Neural progenitor cell (in vitro differentiated cells): ENCODE results near the gene STK39. TPM values are rescaled to one million over a fixed set of nuclear protein-coding genes. Genes with fewer than 3 reads are reported as not detected.

Experiments used
- DNase-seq: peaks from one replicate; pipeline ENCODE4 v3.0.0-alpha.2; 2016; ENCODE audit warnings: low spot score
- H2AFZ ChIP-seq: fragments of 200-600 bp; sonication (generic); replicated peaks from 2 replicates; pipeline ENCODE4 v1.6.1; 2016; ENCODE audit warnings: antibody characterized with exemption
- H3F3A ChIP-seq: fragments of 200-600 bp; sonication (generic); 2 replicates; pipeline ENCODE4 v1.6.1; 2016; ENCODE audit warnings: antibody characterized with exemption, low read depth
- H3K27ac ChIP-seq: fragments of 200-600 bp; sonication (generic); 2 replicates; pipeline ENCODE4 v1.5.1; 2016; ENCODE audit warnings: mild to moderate bottlenecking
- H3K27me3 ChIP-seq: fragments of 200-600 bp; sonication (generic); 2 replicates; pipeline ENCODE4 v1.6.1; 2016; ENCODE audit warnings: mild to moderate bottlenecking, moderate library complexity
- H3K36me3 ChIP-seq: fragments of 200-600 bp; sonication (generic); 2 replicates; pipeline ENCODE4 v1.5.1; 2016
- H3K4me1 ChIP-seq: fragments of 200-600 bp; sonication (generic); 2 replicates; pipeline ENCODE4 v1.6.1; 2016; ENCODE audit warnings: mixed run types
- H3K4me2 ChIP-seq: fragments of 200-600 bp; sonication (generic); 2 replicates; pipeline ENCODE4 v1.6.1; 2016
- H3K4me3 ChIP-seq: fragments of 200-600 bp; sonication (generic); 2 replicates; pipeline ENCODE4 v1.5.1; 2016
- H3K79me2 ChIP-seq: fragments of 200-600 bp; sonication (generic); 2 replicates; pipeline ENCODE4 v1.6.1; 2016; ENCODE audit warnings: low read depth
- H3K9ac ChIP-seq: fragments of 200-600 bp; sonication (generic); 2 replicates; pipeline ENCODE4 v1.6.1; 2016
- H3K9me3 ChIP-seq: fragments of 200-600 bp; sonication (generic); 2 replicates; pipeline ENCODE4 v1.5.1; 2016; ENCODE audit warnings: low read depth
- H4K20me1 ChIP-seq: fragments of 200-600 bp; sonication (generic); 2 replicates; pipeline ENCODE4 v1.6.1; 2016; ENCODE audit warnings: low read depth
- H3K27ac Mint-ChIP-seq: 3 replicates; pipeline ENCODE4 v1.8.0; 2021; ENCODE audit warnings: mixed read lengths
- H3K27me3 Mint-ChIP-seq: 2 replicates; pipeline ENCODE4 v1.8.0; 2022; ENCODE audit warnings: low read depth, mild to moderate bottlenecking, inconsistent platforms, moderate library complexity, mixed read lengths; ENCODE audit not compliant: insufficient read depth
- H3K36me3 Mint-ChIP-seq: 3 replicates; pipeline ENCODE4 v1.8.0; 2021; ENCODE audit warnings: mixed read lengths
- H3K4me1 Mint-ChIP-seq: 3 replicates; pipeline ENCODE4 v1.8.0; 2021; ENCODE audit warnings: mixed read lengths
- H3K4me3 Mint-ChIP-seq: 3 replicates; pipeline ENCODE4 v1.8.0; 2021; ENCODE audit warnings: mild to moderate bottlenecking, moderate library complexity, mixed read lengths
- H3K9me3 Mint-ChIP-seq: 3 replicates; pipeline ENCODE4 v1.8.0; 2020; ENCODE audit warnings: mixed read lengths
- EZH2 ChIP-seq: fragments of 200-600 bp; sonication (generic); IDR thresholded peaks from 2 replicates; pipeline ENCODE4 v1.6.1; 2017; ENCODE audit warnings: antibody characterized with exemption, mild to moderate bottlenecking, moderate library complexity
- EZH2phosphoT487 ChIP-seq: fragments of 200-600 bp; sonication (generic); IDR thresholded peaks from 2 replicates; pipeline ENCODE4 v1.6.1; 2017; ENCODE audit warnings: antibody characterized with exemption
- total RNA-seq: library from RNA; depleted of rRNA; stranded (reverse); fragments of >200 nt; gene quantifications from 2 replicates; pipeline ENCODE4 v1.2.3, GENCODE V29; 2015; ENCODE audit warnings: low replicate concordance
- TF ChIP-seq, protein P1 (sequence below): fragments of 200-600 bp; sonication (generic); IDR thresholded peaks from 2 replicates; pipeline ENCODE4 v1.5.1; 2017; ENCODE audit warnings: antibody characterized with exemption, mild to moderate bottlenecking

STK39 gene
- total RNA-seq, 1 donor from 2014 or later: 23.8 TPM

GRCh38 chr2:168185583-168186274 is 61.7 kb downstream of the STK39 start:
- Mint-ChIP-seq H3K4me3 (no peak overlapping the region), H3K4me1 (peaks cover 26% of the 10 kb centered on the region), H3K36me3 (peaks cover 5% of the 10 kb centered on the region), H3K27ac (no peak overlapping the region), H3K9me3 (no peaks in the 10 kb centered on the region), H3K27me3 (peaks cover 6% of the 10 kb centered on the region)
- Histone ChIP-seq H3F3A (peaks cover 48% of the 10 kb centered on the region), H3K27me3 (no peaks in the 10 kb centered on the region), H2AFZ (no peak overlapping the region), H3K4me2 (peak overlapping the region; percentile 71), H3K9ac (no peak overlapping the region), H3K36me3 (no peaks in the 10 kb centered on the region), H4K20me1 (peaks cover 13% of the 10 kb centered on the region), H3K27ac (peak overlapping the region; percentile 85), H3K9me3 (no peaks in the 10 kb centered on the region), H3K4me1 (peaks cover 85% of the 10 kb centered on the region), H3K4me3 (no peak overlapping the region), H3K79me2 (no peaks in the 10 kb centered on the region)
- TF ChIP-seq EZH2: no peak
- TF ChIP-seq, protein P1, sequence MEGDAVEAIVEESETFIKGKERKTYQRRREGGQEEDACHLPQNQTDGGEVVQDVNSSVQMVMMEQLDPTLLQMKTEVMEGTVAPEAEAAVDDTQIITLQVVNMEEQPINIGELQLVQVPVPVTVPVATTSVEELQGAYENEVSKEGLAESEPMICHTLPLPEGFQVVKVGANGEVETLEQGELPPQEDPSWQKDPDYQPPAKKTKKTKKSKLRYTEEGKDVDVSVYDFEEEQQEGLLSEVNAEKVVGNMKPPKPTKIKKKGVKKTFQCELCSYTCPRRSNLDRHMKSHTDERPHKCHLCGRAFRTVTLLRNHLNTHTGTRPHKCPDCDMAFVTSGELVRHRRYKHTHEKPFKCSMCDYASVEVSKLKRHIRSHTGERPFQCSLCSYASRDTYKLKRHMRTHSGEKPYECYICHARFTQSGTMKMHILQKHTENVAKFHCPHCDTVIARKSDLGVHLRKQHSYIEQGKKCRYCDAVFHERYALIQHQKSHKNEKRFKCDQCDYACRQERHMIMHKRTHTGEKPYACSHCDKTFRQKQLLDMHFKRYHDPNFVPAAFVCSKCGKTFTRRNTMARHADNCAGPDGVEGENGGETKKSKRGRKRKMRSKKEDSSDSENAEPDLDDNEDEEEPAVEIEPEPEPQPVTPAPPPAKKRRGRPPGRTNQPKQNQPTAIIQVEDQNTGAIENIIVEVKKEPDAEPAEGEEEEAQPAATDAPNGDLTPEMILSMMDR: no peak
- TF ChIP-seq EZH2phosphoT487: peak; percentile 88
- peak; percentile 74 for DNase-seq

DNA sequence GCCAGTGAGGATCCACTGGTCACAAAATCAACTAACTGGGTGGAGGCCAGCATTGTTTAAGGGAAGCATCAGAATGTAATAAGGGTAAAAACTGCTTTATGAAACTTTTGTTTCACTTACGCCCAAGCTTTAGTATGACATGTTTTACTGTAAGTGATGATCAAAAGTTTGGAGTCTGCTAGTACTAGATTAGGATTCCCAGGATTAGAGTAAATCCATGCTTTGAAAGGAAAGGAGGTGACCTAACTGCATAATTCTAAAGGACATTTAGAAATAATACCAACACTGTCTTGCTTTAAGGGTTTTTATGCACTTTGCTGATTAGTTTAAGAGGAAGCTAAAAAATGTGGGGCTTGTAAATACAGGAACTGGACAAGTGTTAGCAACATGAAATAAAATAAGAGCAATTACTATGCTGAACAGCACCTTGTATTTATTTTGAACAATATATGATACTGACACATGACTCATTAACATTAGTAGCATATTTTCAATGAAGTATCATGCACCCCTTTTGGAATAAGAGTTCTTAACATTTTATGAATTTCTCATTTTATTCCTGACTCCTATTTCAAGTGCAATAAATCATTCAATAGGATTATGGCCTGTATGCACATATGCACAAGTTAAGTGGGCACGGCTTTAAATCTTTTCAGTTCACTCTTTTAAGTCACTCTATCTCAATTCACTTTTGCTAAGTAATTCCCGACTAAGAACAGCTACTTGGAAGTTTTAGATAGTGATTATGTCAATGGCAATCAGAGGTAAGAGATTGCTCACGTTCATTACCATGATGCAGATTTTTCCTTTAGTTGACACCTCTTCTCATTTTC is 62.5 kb downstream of the STK39 start:
- H3K4me3 ChIP-seq: no peak overlapping the region
- peak overlapping the region; percentile 71 for H3K4me2 ChIP-seq
- no peak overlapping the region for H3K9ac ChIP-seq
- Mint-ChIP-seq H3K9me3 (no peaks in the 10 kb centered on the region), H3K27ac (no peak overlapping the region), H3K4me3 (no peak overlapping the region), H3K4me1 (peaks cover 18% of the 10 kb centered on the region), H3K36me3 (peaks cover 5% of the 10 kb centered on the region), H3K27me3 (peaks cover 6% of the 10 kb centered on the region)
- peaks cover 13% of the 10 kb centered on the region for H4K20me1 ChIP-seq
- H2AFZ ChIP-seq: no peak overlapping the region
- H3F3A ChIP-seq: peaks cover 44% of the 10 kb centered on the region
- H3K4me1 ChIP-seq: peaks cover 83% of the 10 kb centered on the region
- H3K79me2 ChIP-seq: no peaks in the 10 kb centered on the region
- H3K27ac ChIP-seq: no peak overlapping the region
- H3K36me3 ChIP-seq: no peaks in the 10 kb centered on the region
- H3K9me3 ChIP-seq: no peaks in the 10 kb centered on the region
- TF ChIP-seq, protein P1: no peak
- TF ChIP-seq EZH2 (no peak), EZH2phosphoT487 (no peak)
- DNase-seq: no peak
- no peaks in the 10 kb centered on the region for H3K27me3 ChIP-seq

DNA sequence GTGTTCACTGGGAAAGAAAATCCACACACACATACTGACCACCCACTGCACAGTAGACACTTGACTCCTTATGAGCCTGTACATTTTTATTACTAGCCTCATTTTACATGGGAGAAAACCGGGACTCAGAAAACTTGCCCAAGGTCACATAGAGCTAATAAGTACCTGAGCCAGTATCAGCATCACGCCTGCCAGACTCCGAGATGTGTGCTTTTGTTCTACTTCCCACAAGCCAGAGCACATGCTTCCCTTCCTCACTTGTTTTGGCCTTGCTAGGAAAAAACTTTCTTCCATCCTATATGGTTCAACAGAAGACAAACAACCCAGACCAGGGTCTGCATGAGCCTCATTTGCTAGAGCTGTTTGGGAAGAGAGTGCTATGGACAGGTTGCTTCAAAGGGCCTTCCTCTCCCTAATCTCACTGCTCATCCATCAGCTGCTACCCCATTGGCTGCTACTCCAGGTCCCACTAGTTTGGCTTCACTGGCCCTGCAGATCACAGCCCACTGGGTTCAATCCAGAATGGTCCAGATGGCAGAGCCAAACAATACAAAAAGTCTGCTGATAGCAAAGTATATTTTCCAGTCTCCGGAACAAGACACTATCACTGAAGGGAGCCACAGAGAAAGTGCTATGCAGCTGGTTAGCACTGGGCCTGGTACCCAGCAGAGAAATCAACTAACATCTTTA is 63.9 kb downstream of the STK39 start:
- H4K20me1 ChIP-seq: peaks cover 13% of the 10 kb centered on the region
- no peaks in the 10 kb centered on the region for H3K27me3 ChIP-seq
- Mint-ChIP-seq H3K36me3 (peaks cover 5% of the 10 kb centered on the region), H3K4me3 (no peak overlapping the region), H3K27me3 (peaks cover 6% of the 10 kb centered on the region), H3K27ac (no peak overlapping the region), H3K4me1 (peaks cover 28% of the 10 kb centered on the region), H3K9me3 (no peaks in the 10 kb centered on the region)
- H3K27ac ChIP-seq: no peak overlapping the region
- H3K4me2 ChIP-seq: no peak overlapping the region
- no peak overlapping the region for H3K9ac ChIP-seq
- DNase-seq: no peak
- TF ChIP-seq EZH2 (no peak), EZH2phosphoT487 (no peak)
- TF ChIP-seq, protein P1: no peak
- H2AFZ ChIP-seq: no peak overlapping the region
- peaks cover 44% of the 10 kb centered on the region for H3F3A ChIP-seq
- no peaks in the 10 kb centered on the region for H3K36me3 ChIP-seq
- peaks cover 90% of the 10 kb centered on the region for H3K4me1 ChIP-seq
- no peaks in the 10 kb centered on the region for H3K9me3 ChIP-seq
- no peaks in the 10 kb centered on the region for H3K79me2 ChIP-seq
- no peak overlapping the region for H3K4me3 ChIP-seq
